CD4-positive, alpha-beta T cell treated with Interleukin-4 for 4 hours (primary cell): Measurements from ENCODE around the gene ZNF185.

Experiments used
- DNase-seq: peaks from one replicate; pipeline ENCODE4 v3.0.0-alpha.2; 2020

The ZNF185 gene

GRCh38 chrX:152897222-152898131 is at the start of gene ZNF185:
Gene ZNF185 (plus strand): TSS chrX:152898067. CDS start chrX:152914490, 16,423 bp downstream.
- DNase-seq: no peak

DNA sequence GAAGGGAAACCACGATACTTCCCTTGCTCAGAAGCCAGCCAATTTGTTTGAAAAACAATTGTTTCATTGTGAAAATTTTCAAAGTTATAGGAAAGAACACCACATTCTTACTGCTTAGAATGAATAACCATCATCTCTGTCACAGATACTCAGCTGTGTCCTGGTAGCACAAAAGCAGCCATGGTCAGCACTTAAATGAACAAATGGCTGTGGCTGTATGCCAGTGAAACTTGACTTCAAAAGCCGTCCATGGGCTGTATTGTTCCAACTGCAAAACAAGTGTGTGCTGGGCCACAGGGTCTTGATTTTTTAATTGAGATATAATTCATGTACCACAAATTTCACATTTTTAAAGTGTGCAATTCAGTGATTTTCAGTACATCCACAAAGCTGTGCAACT is 47.4 kb upstream of the ZNF185 start:
- no peak for DNase-seq

DNA sequence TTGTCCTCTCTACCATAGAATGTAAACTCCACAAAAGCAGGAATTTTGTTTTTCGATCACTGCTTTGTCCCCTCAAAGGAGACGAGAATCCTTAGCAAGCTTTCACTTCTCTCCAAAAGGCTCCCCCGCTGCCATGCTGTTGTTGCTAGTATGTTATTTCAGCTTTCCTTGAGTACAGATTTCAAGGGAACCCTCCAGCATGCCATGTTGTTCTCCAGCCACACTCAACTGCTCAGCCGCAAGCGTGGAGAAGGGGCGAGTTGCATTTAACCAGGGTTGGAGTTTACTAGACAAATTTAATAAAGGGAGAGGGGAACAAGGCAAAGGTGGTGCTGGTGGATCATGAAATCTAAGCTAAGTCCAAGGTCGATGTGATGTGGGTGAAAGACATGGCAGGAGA is 43.9 kb upstream of the ZNF185 start:
- no peak for DNase-seq

GRCh38 chrX:152861116-152861515 is 36.8 kb upstream of the ZNF185 start:
- no peak for DNase-seq

DNA sequence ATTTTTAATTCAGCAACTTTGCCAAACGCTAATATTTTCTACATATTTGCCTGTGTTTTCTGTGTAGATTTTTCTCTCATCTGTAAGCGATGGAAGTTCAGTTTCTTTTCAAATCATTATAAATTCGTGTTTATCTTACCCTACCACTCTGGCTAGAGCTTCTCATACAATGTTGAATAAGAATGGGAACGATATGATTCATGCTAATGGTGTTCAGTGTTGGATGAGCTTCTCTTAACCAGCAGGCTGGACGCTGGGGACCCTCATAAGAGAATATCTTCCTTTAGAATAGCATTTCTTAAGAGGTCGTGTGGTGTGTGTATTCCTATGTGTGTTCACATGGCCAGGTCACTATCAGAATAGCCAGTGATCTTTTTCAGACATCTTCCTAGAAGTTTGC is 36.0 kb upstream of the ZNF185 start:
- no peak for DNase-seq

DNA sequence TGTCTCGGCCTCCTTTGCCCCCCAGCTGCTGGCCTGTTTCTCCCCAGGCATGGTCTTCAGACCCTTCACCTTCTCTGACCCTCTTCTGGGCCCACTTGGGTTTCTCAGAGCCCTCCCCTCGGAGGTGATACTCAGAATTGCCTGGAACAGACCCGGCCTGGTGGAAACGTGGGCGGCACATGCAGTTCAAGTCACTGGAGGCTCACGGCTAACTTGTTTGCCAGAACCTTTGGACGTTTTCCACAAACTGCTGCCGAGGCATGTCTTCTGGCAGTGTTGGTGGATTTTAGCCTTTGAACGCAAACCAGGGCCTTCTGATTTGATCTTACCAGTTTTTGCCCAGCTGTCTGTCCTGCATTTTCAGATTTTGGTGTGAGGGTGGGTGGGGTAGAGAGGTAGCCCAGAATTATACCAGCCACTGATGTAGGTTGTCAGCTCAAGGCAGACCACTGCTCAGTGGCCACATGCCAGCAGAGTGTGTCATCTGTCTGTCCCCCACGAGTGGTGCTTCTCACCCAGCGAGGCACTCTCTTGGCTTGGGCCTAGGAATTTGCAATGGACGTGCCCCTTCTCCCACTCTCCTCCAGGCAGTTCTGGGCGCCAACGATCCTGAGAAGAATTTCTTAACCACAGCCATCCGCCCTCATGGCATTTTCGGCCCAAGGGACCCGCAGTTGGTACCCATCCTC is 32.5 kb upstream of the ZNF185 start:
- no peak for DNase-seq

DNA sequence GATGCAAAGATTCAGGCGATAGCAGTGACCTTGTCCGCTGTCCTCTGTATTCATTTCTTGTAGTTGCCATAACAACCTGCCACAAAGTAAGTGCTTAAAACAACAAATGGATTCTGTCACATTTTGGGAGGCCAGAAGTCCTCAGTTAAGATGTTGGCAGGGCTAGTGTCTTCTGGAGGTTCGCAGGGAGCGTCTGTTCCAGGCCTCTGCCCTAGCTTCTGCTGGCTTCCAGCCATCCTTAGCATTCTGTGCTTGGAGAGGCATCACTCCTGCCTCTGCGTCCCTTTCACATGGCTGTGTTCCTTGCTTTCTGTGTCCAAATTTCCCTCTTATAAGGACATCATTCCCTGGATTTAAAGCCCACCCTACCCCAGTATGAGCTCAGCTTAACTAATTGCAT is 31.5 kb upstream of the ZNF185 start:
- DNase-seq: no peak

- DNase-seq: no peak
Observed at GRCh38 chrX:152869972-152870371, 27.9 kb upstream of the ZNF185 start.

GRCh38 chrX:152871260-152871659 is 26.6 kb upstream of the ZNF185 start:
- no peak for DNase-seq

DNA sequence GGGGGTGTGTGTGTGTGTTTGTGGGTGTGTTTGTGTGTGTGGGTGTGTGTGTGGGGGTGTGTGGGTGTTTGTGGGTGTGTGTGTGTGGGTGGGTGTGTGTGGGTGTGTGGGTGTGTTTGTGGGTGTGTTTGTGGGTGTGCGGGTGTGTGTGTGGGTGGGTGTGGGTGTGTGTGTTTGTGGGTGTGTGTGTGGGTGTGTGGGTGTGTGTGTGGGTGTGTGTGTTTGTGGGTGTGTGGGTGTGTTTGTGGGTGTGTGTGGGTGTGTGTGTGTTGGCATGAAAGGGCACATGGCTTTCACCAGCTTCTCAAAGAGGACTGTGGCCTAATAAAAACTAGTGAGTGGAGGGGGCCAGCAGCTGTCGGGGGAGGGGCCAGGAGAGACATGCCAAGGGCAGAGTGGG is 25.3 kb upstream of the ZNF185 start:
- DNase-seq: no peak

DNA sequence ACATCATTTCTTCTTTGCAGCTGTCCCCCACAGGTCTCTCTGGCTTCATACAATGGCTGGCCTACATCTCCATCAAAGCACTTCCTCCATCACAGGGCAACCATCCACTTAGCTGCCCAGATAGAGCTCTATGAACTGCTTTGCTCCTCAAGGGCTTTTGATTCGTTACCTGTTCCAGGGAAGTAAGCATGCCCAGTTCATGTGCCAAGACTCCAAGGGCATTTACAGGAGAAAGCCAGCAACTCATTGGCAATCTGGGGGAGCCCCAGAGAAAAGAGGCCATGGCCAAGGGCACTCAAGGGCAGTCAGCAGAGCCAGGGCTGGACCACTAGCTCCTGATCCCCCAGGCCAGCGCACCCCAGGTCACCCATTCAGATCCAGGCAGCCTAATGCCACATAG is 24.5 kb upstream of the ZNF185 start:
- DNase-seq: no peak

- no peak for DNase-seq
Observed at GRCh38 chrX:152876931-152877840, 20.7 kb upstream of the ZNF185 start.

DNA sequence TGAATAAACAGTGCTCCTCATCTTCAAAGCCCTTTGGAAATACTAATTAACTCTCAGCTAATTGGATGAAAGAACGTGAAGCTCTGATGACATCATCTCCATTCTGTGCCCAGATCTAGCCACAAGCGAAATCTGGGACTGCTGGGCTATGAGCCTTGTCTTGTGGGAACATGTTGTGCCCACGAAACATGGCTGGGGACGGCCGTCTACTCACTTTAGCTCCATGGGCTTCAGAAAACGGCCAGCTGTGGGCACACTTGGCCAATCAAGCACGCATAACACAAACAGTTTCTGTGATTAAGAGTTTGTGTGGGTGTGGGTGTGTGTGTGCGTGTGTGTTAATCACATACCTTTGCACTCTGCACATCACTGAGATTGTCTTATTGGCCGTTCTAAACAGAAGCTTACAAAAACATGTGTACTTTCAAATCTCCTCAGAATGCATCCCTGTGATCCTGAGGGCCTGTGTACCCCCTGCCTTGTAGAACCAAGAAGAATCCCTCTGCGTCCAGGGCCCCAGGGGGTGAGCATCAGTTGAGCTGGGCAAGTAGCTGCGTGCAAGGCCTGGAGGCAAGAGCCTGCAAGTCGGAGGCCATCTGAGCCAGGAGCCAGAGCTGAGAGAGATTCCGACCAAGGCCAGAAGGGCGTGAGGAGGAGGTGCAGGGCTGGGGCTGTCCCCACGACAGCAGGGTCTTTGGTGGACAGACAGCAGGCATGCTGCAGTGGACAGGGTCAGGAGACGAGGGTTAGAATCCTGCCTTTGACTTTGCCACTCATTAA is 18.7 kb upstream of the ZNF185 start:
- no peak for DNase-seq

DNA sequence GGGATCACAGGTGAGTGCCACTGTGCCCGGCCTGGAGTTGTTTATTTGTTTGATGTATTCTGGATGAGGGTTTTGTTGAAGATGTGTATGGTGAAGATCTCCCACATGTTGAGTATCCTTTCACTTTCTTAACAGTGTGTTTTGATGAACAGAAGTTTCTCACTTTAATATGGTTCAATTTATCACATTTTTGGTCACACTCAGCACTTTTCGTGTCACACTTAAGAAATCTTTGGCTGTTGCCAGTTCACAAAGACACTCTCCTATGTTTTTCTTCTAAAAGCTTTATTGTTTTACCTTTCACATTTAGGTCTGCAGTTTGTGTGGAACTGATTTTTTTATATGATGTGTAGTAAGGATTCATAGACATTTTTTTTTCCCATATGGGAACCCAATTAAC is 16.6 kb upstream of the ZNF185 start:
- DNase-seq: no peak

GRCh38 chrX:152884171-152884570 is 13.7 kb upstream of the ZNF185 start:
- no peak for DNase-seq

DNA sequence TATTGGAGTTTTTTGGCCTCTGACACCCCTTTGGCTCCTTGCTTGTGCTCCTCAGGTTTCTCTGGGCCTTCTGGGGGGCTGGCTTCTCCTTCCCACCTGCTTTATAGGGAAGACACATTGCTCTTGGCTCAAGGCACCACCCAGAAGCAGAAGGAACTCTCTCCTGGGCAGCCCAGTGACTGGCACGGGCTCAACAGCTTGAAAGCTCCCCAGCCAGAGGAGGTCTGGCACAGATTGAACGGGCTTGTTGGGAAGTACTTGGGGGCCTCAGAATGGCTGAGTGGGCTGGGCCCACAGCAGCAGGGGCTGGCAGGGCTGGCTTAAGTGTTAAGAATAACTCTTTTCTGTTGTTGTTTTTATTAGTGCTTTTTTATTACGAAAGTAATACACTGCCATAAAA is 11.2 kb upstream of the ZNF185 start:
- DNase-seq: no peak

GRCh38 chrX:152892499-152892898 is 5.4 kb upstream of the ZNF185 start:
- no peak for DNase-seq

DNA sequence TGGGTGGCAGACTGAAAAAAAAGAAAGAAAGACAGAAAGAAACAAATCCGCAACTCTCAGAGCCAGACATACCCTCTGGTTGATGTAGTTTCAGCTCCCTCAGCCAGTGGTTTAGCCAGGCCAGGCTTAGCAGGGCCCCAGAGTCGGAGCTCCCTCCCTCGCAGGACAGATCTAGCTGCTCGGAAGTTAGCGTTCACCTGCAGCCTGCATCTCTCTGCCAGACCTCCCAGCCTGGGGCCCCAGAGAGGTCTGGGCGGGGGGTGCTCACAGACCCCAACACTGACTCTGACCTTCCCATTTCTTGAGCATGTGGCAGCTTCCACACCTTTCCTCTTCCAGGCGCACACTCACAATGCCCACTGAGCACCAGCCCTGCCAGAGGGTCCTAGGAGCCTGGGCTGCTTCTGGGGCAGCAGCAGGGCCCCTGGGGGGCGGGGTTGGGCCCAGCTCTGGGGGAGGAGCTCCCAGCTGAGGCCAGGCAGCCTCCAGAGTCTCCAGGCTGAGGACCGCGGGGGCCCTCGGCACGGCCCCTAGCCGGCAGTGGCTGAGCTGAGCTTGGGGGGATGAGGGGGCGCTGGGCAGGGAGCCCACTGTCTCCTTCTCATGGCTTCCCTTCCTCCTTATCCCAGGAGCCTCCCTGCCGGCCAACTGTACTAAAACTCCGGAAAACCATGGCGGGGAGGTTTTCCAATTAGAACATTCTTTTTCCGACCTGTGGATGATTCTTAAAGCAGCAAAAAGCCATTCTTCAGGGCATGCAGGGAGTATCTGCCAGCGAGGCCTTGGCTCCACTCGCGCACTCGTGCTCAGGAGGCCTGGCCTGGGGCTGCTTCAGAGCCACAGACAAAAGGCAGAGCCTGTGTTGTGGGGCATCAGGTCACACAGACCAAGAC is 4.6 kb upstream of the ZNF185 start:
- no peak for DNase-seq

DNA sequence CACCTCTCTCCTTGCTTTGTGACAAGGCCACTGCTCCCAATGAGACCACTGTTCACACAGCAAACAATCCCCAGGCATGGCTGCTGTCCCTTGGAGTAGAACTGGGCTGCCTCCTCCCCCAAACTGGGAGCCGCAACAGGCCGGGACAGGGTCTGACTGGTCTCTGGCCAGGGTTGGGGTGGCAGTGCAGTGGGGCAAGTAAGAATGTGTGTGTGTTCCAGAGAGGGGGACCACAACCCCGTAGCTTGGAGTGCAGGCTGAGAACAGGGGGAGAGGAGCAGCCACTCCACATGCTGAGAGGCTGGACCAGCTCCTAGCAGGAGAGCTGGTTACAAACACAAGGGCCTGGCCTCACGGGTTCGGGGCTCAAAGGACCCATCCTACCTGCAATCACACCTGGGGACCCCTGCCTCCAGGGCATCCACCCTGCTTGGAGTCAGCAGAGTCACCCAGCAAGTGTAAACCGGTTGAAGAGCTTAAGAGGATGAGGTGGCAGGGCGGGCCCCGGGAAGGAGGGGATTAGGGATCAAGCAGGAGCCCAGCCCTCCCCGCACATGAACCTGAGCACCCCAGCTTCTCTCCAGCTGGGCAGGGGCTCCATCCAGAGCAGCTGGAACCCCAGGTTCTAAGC is 3.8 kb upstream of the ZNF185 start:
- DNase-seq: no peak

DNA sequence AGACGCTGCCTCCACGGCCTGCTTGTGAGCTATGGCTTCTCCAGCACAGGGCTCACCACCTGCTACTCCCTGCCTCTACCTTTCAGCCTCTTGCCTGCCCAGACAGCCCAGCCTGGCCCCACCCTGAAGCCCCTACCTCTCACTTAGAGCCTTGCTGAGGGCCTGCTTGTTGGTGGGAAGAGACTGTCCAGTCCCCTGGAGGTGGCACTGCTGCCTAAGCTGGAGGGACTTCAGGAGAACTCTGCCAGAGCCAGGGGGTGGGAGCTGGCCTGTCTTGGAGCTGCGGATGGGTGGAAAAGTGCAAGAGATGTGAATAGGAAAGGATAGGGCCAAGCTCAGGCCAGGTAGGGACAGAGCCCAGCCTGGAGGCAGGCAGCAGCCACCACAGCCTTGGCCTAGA is 2.7 kb upstream of the ZNF185 start:
- no peak for DNase-seq
